Common myeloid progenitor, CD34-positive (primary cell): ENCODE data around the gene KRTAP4-5.
"Not testable (repeated sequence)": the region's sequence is repeated elsewhere in the genome, so short reads cannot be mapped to it uniquely, and the experiment has no call there.

Experiments
- CTCF ChIA-PET: fragments of 350-600 bp; sonication (Branson Sonifier 250); formaldehyde crosslinking; loops from one replicate; lab custom pipeline; 2021; ENCODE audit warnings: antibody characterized with exemption; lab: Charles Lee
- POLR2A ChIA-PET: fragments of 350-600 bp; sonication (Branson Sonifier 250); formaldehyde crosslinking; loops from one replicate; lab custom pipeline; 2021; ENCODE audit warnings: antibody characterized with exemption; lab: Charles Lee
- DNase-seq, 3 donors: peaks; one replicate each; pipeline versions ENCODE4 v3.0.0 to v3.0.0-alpha.2; 2013
- H3K27ac ChIP-seq, 2 experiments: 1 replicate in 1 of 2; 2 replicates in 1 of 2; pipeline ENCODE4 v1.7.0; 2013; ENCODE audit warnings: inconsistent platforms in 2 of 2, low read length in 2 of 2, mild to moderate bottlenecking in 2 of 2, low read depth in 1 of 2, moderate library complexity in 1 of 2; ENCODE audit not compliant: severe bottlenecking in 2 of 2, insufficient read depth in 1 of 2, poor library complexity in 1 of 2
- H3K27me3 ChIP-seq, 5 experiments: replicated peaks in 2 of 5; 1 replicate in 3 of 5; 2 replicates in 2 of 5; pipeline versions ENCODE4 v1.6.1 to v1.7.0; 2013; ENCODE audit warnings: low read length in 4 of 5, mild to moderate bottlenecking in 2 of 5, moderate library complexity in 2 of 5, inconsistent platforms in 1 of 5; ENCODE audit not compliant: insufficient read depth in 5 of 5, control insufficient read depth in 4 of 5
- H3K36me3 ChIP-seq, 4 experiments: 1 replicate in 2 of 4; 2 replicates in 2 of 4; pipeline versions ENCODE4 v1.6.1 to v1.7.0; 2013; ENCODE audit warnings: low read length in 3 of 4, control low read depth in 1 of 4, mild to moderate bottlenecking in 1 of 4; ENCODE audit not compliant: control insufficient read depth in 4 of 4, insufficient read depth in 4 of 4
- H3K4me1 ChIP-seq, 4 experiments: 1 replicate in 3 of 4; 2 replicates in 1 of 4; pipeline versions ENCODE4 v1.6.1 to v1.7.1; 2013; ENCODE audit warnings: low read length in 3 of 4, mild to moderate bottlenecking in 3 of 4, control low read depth in 1 of 4, inconsistent platforms in 1 of 4, moderate library complexity in 1 of 4; ENCODE audit not compliant: control insufficient read depth in 4 of 4, insufficient read depth in 4 of 4; ENCODE audit errors: control extremely low read depth in 1 of 4
- H3K4me3 ChIP-seq, 7 experiments: 1 replicate in 4 of 7; 2 replicates in 3 of 7; pipeline versions ENCODE4 v1.5.1 to v1.7.0; 2013; ENCODE audit warnings: mild to moderate bottlenecking in 7 of 7, low read length in 6 of 7, moderate library complexity in 6 of 7, inconsistent platforms in 2 of 7, low read depth in 2 of 7, control low read depth in 1 of 7; ENCODE audit not compliant: insufficient read depth in 4 of 7, control insufficient read depth in 1 of 7; ENCODE audit errors: extremely low read depth in 1 of 7
- H3K9me3 ChIP-seq, 5 experiments: 1 replicate in 4 of 5; 2 replicates in 1 of 5; pipeline versions ENCODE4 v1.6.1 to v1.7.1; 2013; ENCODE audit warnings: low read length in 4 of 5, mild to moderate bottlenecking in 2 of 5, inconsistent platforms in 1 of 5, low read depth in 1 of 5, moderate library complexity in 1 of 5; ENCODE audit not compliant: control insufficient read depth in 4 of 5, insufficient read depth in 2 of 5; ENCODE audit errors: control extremely low read depth in 1 of 5
- WGBS: methylation state at CpG from one replicate; pipeline ENCODE4 v1.1.5; 2013; ENCODE audit not compliant: insufficient coverage; 5-methylcytosine and 5-hydroxymethylcytosine counted together

The KRTAP4-5 gene

GRCh38 chr17:41147531-41148204 lies 2.0 kb downstream of the KRTAP4-5 start:
- ChIA-PET CTCF (no interaction called here), POLR2A (no interaction called here)
- no peak for DNase-seq
- H3K4me1 ChIP-seq = no peaks in the 10 kb centered on the region
- no peaks in the 10 kb centered on the region for H3K36me3 ChIP-seq
- no peak overlapping the region for H3K27ac ChIP-seq
- H3K4me3 ChIP-seq = no peak overlapping the region
- peaks cover 0 to 3% (median 0%) of the 10 kb centered on the region in 5 experiments for H3K27me3 ChIP-seq
- peaks cover 0 to 12% (median 4%) of the 10 kb centered on the region in 5 experiments for H3K9me3 ChIP-seq
- WGBS = 100% methylated on average over 2 of the region's 2 CpGs

GRCh38 chr17:41145261-41145660 lies 4.4 kb downstream of the KRTAP4-5 start:
- Histone ChIP-seq H3K4me3 (no peak overlapping the region), H3K4me1 (no peaks in the 10 kb centered on the region), H3K27me3 (peaks cover 0 to 2% (median 0%) of the 10 kb centered on the region in 5 experiments), H3K36me3 (no peaks in the 10 kb centered on the region), H3K9me3 (peaks cover 1 to 26% (median 4%) of the 10 kb centered on the region in 5 experiments), H3K27ac (no peak overlapping the region)
- DNase-seq = no peak
- ChIA-PET CTCF (no interaction called here), POLR2A (no interaction called here)
- no CpG with 5 or more reads among the region's 2 CpGs for WGBS

- Histone ChIP-seq H3K36me3 (no peaks in the 10 kb centered on the region), H3K4me1 (no peaks in the 10 kb centered on the region), H3K27me3 (no peaks in the 10 kb centered on the region), H3K9me3 (peaks cover 4 to 31% (median 5%) of the 10 kb centered on the region in 5 experiments), H3K27ac (no peak overlapping the region), H3K4me3 (no peak overlapping the region)
- ChIA-PET POLR2A (no interaction called here), CTCF (no interaction called here)
- no peak for DNase-seq
- no CpG with 5 or more reads among the region's 1 CpG for WGBS
Observed at GRCh38 chr17:41144846-41145245, 4.8 kb downstream of the KRTAP4-5 start.

- peaks cover 4 to 41% (median 11%) of the 10 kb centered on the region in 5 experiments for H3K9me3 ChIP-seq
- POLR2A ChIA-PET = no interaction called here
- CTCF ChIA-PET = interaction anchor here (0.9 kb wide), 1 partner anchor 9 kb away, joined by 3 read pairs; no protein-coding TSS in a partner anchor
- no peaks in the 10 kb centered on the region for H3K4me1 ChIP-seq
- H3K4me3 ChIP-seq = no peak overlapping the region
- no peak overlapping the region for H3K27ac ChIP-seq
- no peaks in the 10 kb centered on the region for H3K27me3 ChIP-seq
- H3K36me3 ChIP-seq = no peaks in the 10 kb centered on the region
- no peak for DNase-seq
Observed at GRCh38 chr17:41141361-41141760, 8.3 kb downstream of the KRTAP4-5 start.

GRCh38 chr17:41140360-41141131 lies 9.1 kb downstream of the KRTAP4-5 start, which contains the start of gene KRTAP4-6:
TSS of gene KRTAP4-6 (minus strand) at chr17:41140544. CDS start at chr17:41140487, 57 bp downstream.
- 100% methylated on average over 4 of the region's 6 CpGs for WGBS
- Histone ChIP-seq H3K4me1 (no peaks in the 10 kb centered on the region), H3K9me3 (peaks cover 4 to 41% (median 11%) of the 10 kb centered on the region in 5 experiments), H3K27ac (no peak within 1 kb of the TSS), H3K27me3 (no peaks in the 10 kb centered on the region), H3K4me3 (no peak within 1 kb of the TSS), H3K36me3 (no peaks in the 10 kb centered on the region)
- POLR2A ChIA-PET = interaction anchor here (0.6 kb wide), 1 partner anchor 163 kb away, joined by 4 read pairs; no protein-coding TSS in a partner anchor
- CTCF ChIA-PET = interaction anchor here (0.9 kb wide), 1 partner anchor 10 kb away, joined by 3 read pairs; no protein-coding TSS in a partner anchor
- DNase-seq = peak in 1 of 3 donors; percentile 20

GRCh38 chr17:41139865-41140264 lies 9.8 kb downstream of the KRTAP4-5 start:
- H3K27me3 ChIP-seq, H3K4me3 ChIP-seq, H3K36me3 ChIP-seq, DNase-seq, H3K27ac ChIP-seq, POLR2A ChIA-PET, CTCF ChIA-PET, H3K4me1 ChIP-seq: not testable (repeated sequence)
- H3K9me3 ChIP-seq = peaks cover 4 to 41% (median 11%) of the 10 kb centered on the region in 5 experiments
- WGBS = 92% methylated on average over 12 of the region's 12 CpGs
